IPS-NIHi11 (cell line): ENCODE measurements around the gene ANXA4.
"Not testable (repeated sequence)": the region's sequence is repeated elsewhere in the genome, so short reads cannot be mapped to it uniquely, and the experiment has no call there.

ENCODE experiments used
- DNase-seq: peaks from one replicate; pipeline ENCODE4 v3.0.0; 2012; ENCODE audit warnings: mixed read lengths, low spot score

The ANXA4 gene

DNA sequence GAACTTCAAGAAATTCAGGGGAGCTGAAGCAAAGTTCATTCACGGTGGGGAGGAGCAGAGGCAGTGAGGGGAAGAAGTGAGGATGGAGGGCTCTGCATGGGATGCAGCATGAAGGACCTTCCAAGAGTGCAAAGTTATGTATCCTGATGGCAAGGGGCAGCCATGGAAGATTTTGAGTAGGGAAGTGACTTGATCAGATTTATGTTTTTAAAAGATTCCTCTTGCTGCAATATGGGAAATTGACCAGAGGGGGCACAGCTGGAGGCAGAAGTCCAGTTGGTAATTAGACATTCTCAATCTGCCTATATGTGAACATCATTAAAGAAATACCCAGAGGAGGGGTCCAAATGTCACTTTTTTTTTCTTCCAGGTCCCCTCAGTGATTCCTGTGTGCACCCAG is 21.5 kb upstream of the ANXA4 start:
- DNase-seq = no peak

DNA sequence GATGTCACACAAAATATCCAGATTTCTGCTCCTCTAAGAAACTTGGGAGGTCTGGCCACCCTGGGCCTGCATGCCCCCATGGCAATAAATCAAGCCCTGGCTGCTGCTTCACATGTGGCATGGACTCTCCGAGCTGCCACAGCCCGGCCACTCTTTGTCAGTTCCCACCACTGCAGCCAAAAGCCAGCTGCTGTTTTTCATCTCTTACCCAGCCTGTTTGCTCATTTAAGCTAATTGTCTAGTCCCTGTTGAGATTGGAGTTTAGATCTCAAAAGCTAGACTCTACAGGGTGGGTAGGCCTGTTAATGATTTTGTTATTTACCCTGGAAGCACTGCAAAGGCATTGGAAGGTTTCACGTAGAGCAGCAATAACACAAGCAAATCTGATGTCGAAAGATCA is 20.9 kb upstream of the ANXA4 start:
- DNase-seq = no peak

DNA sequence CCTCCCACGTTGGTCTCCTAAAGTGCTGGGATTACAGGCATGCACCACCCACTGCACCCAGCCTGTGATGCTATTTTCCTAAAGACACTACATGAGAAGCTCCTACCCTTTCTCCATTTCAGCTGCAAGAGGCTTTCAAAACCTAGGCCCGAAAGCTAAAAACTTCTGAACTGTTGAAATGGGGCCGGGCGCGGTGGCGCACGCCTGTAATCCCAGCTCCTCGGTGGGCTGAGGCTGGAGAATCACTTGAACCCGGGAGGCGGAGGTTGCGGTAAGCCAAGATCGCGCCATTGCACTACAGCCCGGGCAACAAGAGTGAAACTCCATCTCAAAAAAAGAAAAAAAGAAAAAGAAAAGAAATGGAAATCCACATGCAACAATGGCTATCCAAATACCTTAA is 18.1 kb upstream of the ANXA4 start:
- DNase-seq = no peak

DNA sequence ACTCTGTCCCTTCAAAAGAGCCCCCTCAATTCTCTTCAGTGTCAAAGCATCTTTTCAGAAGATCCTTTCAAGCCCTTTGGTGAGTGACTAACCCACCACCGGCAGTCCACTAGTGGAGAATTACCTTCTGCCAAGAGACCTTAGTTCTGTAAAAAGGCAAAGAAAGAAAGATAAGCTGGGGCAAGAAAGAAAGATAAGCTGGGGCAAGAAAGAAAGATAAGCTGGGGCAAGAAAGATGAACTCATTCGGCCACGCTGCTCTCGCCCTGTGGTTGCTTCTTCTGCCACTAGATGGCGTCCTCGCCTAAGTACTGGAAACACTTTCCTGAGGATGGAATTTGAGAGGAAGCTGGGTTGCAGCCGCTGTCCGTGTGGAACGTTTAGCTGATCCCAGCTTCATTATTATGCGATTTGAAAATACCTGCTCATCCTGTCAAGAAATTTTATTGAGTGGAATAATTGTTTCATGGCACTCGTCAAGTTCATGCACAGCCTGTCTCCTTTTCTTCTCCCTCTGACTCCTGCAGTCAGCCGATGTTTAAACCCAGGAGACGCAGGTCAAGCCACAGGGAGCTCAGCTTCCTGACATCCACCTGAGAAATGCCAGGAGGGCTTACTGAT is 17.3 kb upstream of the ANXA4 start:
- DNase-seq = peak; percentile 75

DNA sequence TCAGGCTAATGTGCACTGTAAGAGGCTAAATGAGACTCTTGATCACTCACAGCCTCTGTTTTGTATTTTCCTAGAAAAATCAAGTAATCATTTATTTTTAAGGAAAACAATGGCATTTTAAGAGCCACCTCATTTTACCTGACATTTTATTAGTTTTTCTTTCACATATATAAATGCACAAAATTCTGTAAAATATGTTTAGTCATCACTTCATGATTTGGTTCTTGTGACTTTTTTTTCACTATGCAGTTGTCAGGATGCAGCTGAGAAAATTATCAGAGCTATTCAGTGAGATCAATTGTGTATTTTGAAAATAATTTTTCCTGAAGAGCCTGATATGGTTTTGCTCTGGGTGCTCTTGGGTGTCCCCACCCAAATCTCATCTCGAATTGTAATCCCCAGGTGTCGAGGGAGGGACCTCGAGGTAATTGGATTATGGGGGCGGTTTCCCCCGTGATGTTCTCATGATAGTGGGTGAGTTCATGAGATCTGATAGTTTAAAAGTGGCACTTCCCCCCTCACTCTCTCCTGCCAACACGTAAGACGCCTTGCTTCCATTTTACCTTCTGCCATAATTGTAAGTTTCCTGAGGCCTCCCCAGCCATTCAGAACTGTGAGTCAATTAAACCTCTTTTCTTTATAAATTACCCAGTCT is 16.1 kb upstream of the ANXA4 start:
- no peak for DNase-seq

DNA sequence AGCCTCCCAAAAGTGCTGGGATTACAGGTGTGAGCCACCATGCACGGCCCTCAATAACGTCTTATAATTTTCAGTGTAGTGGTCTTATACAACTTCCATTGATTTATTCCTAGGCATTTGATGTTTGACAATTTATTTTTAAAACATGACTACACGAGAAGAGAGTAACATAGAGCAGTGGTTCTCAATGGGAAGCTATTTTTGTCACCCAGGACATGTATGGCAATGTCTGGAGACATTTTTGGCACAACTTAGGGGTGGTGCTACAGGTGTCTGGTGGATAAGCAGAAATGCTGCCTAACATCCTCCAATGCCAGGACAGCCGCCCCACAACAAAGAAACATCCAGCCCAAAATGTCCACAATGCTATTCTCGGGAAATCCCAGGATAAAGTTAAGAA is 12.7 kb upstream of the ANXA4 start:
- DNase-seq = no peak

DNA sequence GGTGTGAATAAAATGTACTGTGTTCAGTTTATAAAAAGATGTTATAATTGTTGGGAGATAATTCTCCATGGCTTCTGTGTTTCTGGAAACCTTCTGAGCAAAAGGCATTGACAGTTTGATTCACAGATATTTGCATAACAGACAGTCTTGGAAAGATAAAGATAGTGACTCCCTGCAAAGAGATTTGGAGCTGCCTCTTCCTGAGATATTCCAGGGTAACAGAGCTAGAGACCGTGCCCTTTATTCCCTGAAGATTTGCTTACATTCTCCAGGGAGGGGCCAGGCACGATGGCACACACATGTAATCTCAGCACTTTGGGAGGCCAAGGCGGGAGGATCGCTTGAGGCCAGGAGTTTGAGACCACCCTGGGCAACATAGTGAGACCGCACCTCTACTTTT is 12.2 kb upstream of the ANXA4 start:
- DNase-seq = no peak

DNA sequence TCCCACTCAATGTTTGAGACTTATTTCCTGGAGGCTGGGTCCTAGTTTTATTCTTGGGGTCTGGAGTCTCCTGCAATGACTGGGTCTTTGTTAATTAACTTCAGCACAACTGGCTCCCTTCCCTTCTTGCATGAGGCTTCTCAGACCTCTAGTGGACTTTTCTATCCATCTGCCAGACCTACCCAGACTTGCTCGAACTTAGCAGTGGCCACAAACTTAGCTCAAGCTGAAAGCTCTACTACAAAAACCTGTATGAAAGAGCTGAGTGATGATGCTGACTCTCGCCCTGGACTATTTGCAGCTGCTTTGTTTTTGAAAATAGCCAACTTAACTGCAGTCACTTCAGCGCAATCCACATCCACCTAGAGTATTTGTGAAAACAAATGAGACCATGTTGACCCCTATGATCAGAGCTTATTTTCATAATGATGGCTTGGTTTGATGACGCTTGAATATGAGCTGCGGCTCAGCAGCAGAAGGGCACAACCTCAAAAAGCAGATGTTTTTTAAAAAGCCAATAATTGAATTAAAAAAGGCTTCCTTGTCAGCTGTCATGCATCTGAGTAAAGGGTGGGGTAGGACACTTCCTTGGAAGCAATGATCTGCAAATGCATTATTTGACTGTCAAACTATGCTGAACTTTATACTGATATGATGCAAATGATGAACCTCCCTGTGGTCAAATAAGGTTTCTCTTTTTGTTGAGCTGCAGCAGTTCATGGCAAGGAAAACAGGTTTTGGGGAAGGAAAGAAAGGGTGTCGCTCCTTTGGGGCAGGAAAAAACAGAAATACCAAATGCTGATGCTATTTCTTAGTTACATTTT is 10.6 kb upstream of the ANXA4 start:
- no peak for DNase-seq

DNA sequence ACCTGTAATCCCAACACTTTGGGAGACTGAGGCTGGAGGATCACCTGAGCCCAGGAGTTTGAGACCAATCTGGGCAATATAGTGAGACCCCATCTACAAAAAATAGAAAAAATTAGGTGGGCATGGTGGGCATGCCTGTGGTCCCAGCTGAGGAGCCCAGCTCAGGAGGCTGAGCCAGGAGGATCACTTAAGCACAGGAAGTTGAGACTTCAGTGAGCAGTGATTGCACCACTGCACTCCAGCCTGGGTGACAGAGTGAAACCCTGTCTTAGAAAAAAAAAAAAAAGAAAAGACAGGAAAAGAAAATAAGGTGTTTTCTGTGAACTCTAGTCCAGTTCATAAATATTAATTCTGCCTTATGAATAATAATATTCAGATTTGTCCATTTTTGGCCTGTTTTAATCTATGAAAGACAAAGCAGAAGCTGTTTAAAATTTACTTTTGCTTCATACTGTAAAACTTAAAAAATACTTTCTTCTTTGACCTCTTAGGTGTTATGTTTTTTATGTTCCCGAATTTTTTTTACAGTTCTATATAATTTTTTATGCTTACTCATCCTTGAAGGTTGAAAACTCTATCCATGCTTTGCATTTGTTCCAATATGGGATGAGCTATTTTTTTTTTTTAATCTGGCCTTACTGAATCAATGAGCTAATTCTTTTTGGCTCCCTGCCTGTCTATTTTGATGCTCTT is 8.4 kb upstream of the ANXA4 start:
- no peak for DNase-seq

DNA sequence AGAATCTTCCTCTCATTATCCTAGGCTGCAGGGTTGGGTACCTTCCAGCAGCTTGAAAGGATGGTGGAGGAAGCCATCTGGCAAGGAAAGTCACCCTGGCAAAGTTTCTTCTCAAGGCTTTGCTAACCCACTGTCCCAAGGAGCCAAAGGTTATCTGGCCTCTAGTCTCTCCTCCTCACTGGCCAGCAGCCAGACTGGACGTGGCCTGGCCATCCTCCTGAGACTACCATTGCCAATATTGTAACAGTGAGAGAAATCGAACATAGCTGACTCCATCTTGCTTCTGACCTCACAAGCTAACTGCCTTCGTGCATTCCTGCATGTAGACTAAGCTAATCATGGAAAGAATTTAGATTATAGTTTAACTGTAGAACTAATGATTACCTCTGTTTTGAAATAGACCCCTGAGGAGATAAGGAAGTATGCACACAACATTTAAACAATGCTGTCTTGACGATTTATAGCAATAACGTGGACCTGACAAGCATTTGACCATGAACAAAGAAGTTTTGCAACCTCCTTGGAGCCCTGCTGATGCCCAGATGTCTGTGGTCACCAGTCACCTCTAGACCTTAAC is 7.8 kb upstream of the ANXA4 start:
- DNase-seq = no peak

DNA sequence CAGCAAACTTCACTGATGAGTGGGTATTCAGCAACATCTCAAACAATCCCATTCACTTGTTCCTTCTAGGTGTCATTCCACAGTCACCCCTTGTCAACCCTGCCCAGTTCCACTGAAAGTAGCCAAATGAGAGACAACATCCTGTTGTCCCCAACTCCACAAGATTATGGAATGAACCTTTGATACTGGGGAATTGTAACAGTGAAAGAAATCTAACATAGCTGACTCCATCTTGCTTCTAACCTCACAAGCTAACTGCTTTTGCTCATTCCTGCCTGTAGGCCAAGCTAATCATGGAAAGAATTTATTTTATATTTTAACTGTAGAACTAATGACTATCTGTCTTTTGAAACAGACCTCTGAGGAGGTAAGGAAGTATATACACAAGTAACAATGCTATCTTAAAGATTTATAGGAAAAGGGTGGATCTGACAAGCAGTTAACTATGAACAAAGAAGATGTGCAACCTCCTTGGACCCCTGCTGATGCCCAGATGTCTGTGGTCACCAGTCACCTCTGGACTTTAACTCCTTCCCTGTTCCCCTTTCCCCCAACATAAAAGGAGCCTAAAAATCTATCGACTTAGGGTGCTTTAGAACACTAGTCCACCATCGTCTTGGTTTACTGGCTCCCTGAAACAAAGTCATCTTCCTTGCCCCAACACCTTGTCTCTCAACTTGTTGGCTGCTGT is 6.9 kb upstream of the ANXA4 start:
- DNase-seq = no peak

DNA sequence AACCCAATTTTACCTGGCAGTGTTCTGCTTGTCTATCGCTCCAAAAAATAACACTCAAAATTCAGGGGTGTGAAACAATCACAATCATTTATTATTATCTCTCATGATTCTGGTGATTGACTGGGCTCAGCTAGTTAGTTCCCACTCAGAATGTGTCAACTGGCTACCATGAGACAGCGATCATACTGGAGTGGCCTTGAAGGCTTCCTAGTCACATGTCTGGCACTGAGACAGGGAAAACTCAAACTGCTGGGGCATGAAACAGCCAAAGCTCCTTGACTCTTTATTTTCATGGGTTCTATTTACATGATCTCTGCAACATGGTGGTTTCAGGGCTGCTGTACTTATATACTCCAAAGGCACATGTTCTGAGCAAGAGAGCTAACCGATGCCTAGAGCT is 6.2 kb upstream of the ANXA4 start:
- no peak for DNase-seq

DNA sequence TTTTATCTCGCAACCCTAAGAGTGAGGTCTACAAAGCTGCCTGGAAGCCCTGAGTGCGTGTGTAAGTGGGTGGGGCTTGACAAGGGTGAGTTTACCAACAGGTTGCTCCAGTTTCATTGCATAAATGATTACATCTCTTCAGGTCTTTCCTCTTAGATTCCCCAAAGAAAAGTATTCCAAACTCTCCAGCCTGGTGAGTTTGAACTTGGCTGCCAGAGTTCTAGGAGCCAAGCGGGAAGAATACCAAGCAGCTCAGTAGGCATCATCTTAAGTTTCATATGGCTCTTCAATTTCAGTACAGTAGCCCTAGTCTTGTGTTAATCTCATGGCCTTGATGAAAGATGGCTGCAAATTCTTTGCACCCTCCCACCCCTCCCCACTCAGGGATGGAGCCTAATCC is 3.8 kb upstream of the ANXA4 start:
- not testable (repeated sequence) for DNase-seq

DNA sequence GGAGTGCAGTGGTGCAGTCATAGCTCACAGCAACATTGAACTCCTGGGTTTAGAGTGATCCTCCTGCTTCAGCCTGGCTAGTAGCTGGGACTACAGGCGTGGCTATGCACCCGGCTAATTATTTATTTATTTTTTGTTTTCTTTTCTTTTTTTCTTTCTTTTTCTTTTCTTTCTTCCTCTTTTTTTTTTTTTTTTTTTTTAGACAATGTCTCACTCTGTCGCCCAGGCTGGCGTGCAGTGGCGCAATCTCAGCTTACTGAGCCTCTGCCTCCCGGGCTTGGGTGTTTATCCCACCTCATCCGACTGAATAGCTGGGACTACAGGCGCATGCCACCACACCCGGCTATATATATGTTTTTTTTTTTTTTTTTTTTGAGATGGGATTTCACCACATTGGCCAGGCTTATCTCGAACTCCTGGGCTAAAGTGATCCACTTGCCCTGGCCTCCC is 1.4 kb upstream of the ANXA4 start:
- DNase-seq = no peak

DNA sequence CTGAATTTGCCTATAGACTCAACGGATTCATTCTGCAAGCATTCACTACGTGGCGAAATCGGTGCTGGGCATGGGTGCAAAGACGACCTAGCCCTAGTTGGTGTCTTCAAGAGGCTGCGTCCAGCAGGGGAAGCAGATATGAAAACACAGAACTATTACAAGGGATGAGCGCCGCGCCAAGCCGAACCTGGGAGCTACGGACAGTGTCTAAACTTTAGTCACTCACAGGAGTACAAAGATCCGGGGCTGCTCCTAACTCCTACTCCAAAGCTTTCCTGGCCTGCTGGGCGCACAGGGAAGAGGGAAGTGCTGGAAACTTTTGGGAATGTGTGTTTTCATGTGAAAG is 732 bp upstream of the ANXA4 start:
- DNase-seq = peak; percentile 56

DNA sequence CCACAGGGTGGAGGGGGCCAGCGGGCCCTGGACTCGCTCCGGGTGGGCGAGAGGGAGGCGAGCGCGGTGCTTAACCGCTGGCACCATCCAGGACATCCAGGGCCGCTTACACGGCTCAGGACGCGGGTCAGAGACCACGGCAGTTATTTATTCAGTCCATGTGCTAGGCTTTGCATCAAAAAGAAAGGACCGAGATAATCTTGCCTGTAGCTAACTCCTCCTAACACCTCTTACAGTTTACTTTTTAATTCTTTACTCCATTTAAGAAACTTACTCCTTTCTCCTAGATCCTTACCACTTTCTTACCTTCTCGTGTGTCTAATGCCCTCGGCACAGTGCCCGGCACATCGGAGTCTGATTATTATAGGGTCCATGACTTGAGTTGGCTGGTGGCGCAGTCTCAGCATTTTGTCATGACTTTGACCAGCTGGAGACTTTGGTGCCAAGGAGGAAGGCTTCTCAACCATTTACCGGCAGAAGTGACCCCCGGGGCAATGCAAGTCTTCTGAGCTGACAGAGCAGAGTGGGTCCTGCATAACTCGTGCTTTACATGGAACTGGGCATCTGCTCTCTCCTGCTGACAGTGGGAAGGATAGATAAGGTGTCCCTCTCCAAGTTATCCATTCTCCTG is 503 bp downstream of the ANXA4 start:
- no peak for DNase-seq

DNA sequence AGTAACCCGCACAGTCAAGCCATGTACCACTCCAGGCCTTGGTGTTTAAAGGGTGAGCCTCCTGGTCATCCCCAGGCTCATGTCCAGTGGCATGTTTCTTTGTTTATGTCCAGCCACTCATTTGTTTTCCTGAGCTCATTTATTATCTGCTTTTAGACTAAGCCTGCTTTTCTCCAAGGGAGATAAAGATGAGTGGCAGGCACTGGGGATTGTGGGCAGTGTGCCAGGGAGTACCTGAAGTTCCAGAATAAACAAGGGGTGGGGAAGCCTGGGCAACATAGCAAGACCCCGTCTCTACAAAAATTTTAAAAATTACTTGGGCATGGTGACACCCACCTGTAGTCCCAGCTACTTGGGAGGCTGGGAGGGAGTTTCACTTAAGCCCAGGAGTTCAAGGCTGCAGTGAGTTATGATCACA is 1.9 kb downstream of the ANXA4 start:
- DNase-seq = no peak

DNA sequence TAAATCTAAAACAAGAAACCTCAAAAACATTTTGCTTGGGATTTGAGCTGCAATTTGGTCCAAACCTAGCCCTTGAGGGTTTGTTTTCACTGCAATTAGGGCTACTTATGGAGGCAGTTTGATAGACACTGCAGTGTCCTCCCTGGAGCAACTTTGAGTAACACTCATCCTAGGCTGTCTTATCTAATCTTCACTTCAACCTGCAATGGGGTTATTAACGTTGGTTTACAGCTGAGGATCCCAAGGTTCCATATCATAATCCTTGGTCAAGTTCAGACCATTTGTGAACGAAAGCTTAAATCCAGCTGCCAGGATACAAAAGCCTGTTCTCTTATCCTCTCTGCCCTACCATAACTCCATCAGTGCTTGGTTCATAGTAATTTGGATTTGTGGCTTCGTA is 2.5 kb downstream of the ANXA4 start:
- no peak for DNase-seq

DNA sequence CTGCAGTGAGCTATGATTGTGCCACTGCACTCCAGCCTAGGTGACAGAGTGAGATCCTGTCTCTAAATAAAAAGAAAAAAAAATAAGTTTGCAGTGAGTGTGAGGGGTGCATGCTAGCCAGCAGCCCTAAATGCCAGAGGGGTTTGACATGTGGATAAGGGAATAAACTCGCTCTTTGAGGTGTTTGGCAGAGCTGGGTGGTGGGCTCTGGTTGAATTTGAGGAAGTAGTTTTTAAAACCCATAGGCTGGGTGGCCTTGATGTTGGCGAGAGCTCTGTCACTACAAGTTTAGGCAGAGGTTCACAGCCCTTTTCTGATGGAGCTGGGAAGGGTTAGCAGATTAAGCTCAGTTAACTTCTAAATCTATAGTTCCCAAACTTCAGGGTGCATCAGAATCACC is 3.1 kb downstream of the ANXA4 start:
- no peak for DNase-seq

DNA sequence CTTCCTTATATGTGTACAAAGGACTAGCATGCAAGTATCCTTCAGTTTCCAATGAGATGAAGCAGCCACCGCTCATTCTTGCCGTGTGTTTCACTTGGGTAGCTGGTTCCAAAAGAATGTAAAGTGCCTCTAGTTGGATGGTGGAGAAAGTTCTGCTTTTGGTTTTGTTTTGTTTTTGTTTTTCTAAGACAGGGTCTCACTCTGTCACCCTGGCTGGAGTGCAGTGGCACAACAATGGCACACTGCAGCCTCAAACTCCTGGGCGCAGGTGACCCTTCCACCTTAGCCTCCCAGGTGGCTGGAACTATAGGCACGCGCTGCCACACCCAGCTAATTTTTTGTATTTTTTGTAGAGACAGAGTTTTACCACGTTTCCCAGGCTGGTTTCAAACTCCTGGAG is 8.3 kb downstream of the ANXA4 start:
- no peak for DNase-seq

DNA sequence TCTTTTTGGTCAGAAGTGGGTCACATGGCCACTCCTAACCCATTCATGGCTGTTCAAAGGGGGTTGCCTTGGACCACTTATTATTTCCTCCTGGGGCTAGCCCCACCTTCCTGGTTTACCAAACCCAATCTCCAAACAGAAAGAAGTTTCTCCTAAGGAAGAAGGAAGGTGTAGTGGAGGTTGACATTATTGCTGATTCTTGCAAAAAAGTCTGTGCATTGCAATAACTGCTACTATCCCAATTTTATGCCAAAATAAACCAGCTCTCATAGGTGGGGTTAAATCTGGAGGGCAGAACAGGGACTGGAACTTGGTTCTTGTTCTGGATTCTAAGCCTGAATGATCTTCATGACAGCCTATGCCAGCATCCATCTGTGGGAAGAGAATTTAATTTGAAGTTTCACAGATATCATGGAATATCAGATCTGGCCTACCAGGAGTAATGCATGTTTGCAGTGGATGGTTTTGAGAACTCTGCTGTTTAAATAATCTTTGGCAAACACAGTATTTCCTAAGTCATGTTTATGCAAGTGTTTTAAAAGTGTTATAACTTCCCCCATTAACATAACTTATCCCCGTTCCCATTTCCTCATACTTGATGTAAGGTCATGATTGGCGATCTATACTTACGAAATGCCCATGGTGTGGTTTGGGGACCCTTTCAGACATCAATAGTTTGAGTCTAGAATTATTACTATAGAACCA is 11.9 kb downstream of the ANXA4 start:
- DNase-seq = no peak
